HEK293T (cell line): ENCODE results near the gene KCNK10.

Experiments
- CTCF ChIA-PET: fragments of 350-600 bp; formaldehyde crosslinking; extraction: SDS; loops from one replicate; lab custom pipeline; 2021; ENCODE audit warnings: antibody characterized with exemption, inconsistent platforms; lab: Yijun Ruan, JAX
- POLR2A ChIA-PET: fragments of 350-600 bp; formaldehyde crosslinking; extraction: SDS; loops from one replicate; lab custom pipeline; 2020; ENCODE audit warnings: antibody characterized with exemption, inconsistent platforms; lab: Yijun Ruan, JAX
- DNase-seq: peaks from one replicate; pipeline ENCODE4 v3.0.0; 2012; ENCODE audit warnings: mixed read lengths; ENCODE audit errors: extremely low spot score
- ARNT ChIP-seq: fragments of 450-650 bp; IDR thresholded peaks from 2 replicates; pipeline ENCODE4 v1.6.1; 2017; ENCODE audit warnings: mild to moderate bottlenecking
- BHLHE40 ChIP-seq: fragments of 450-650 bp; IDR thresholded peaks from 2 replicates; pipeline ENCODE4 v1.6.1; 2016; ENCODE audit warnings: mild to moderate bottlenecking, moderate library complexity, borderline replicate concordance
- CTBP1 ChIP-seq: fragments of 450-650 bp; IDR thresholded peaks from 2 replicates; pipeline ENCODE4 v1.6.1; 2016; ENCODE audit warnings: borderline replicate concordance
- ELF4 ChIP-seq: fragments of 450-650 bp; IDR thresholded peaks from 2 replicates; pipeline ENCODE4 v1.6.1; 2017; ENCODE audit warnings: antibody characterized with exemption
- FOXA1 ChIP-seq: fragments of 450-650 bp; IDR thresholded peaks from 2 replicates; pipeline ENCODE4 v1.6.1; 2016; ENCODE audit warnings: mild to moderate bottlenecking
- FOXK2 ChIP-seq: fragments of 450-650 bp; IDR thresholded peaks from 2 replicates; pipeline ENCODE4 v1.6.1; 2016; ENCODE audit warnings: mild to moderate bottlenecking
- FOXM1 ChIP-seq: fragments of 450-650 bp; IDR thresholded peaks from 2 replicates; pipeline ENCODE4 v1.6.1; 2017; ENCODE audit warnings: mild to moderate bottlenecking, borderline replicate concordance
- HDGF ChIP-seq: fragments of 450-650 bp; IDR thresholded peaks from 2 replicates; pipeline ENCODE4 v1.6.1; 2017; ENCODE audit warnings: antibody characterized with exemption, borderline replicate concordance
- L3MBTL2 ChIP-seq: fragments of 450-650 bp; conservative IDR thresholded peaks from 2 replicates; pipeline ENCODE4 v1.6.1; 2016; ENCODE audit warnings: mild to moderate bottlenecking
- LEF1 ChIP-seq: fragments of 450-650 bp; IDR thresholded peaks from 2 replicates; pipeline ENCODE4 v1.6.1; 2017; ENCODE audit warnings: mild to moderate bottlenecking, borderline replicate concordance
- NFRKB ChIP-seq: fragments of 450-650 bp; IDR thresholded peaks from 2 replicates; pipeline ENCODE4 v1.6.1; 2016; ENCODE audit warnings: mild to moderate bottlenecking, moderate library complexity
- PKNOX1 ChIP-seq: fragments of 450-650 bp; IDR thresholded peaks from 2 replicates; pipeline ENCODE4 v1.6.1; 2016
- SP1 ChIP-seq: fragments of 450-650 bp; IDR thresholded peaks from 2 replicates; pipeline ENCODE4 v1.6.1; 2017
- SUZ12 ChIP-seq: fragments of 450-650 bp; IDR thresholded peaks from 2 replicates; pipeline ENCODE4 v1.6.1; 2016; ENCODE audit warnings: mild to moderate bottlenecking
- TARDBP ChIP-seq: fragments of 450-650 bp; IDR thresholded peaks from 2 replicates; pipeline ENCODE4 v1.6.1; 2016
- ZNF384 ChIP-seq: fragments of 450-650 bp; IDR thresholded peaks from 2 replicates; pipeline ENCODE4 v1.6.1; 2016

The KCNK10 gene

GRCh38 chr14:88249266-88249665 lies 73.8 kb downstream of the KCNK10 start:
- ChIA-PET CTCF (interaction anchor here (0.6 kb wide), 1 partner anchor 68 kb away, joined by 5 read pairs; no protein-coding TSS in a partner anchor), POLR2A (no interaction called here)
- no peak for DNase-seq
- TF ChIP-seq FOXK2, result no peak
- TF ChIP-seq TARDBP, result no peak
- no peak for TF ChIP-seq ARNT
- no peak for TF ChIP-seq L3MBTL2
- TF ChIP-seq PKNOX1, result no peak
- TF ChIP-seq SUZ12, result no peak
- TF ChIP-seq CTBP1, result no peak
- no peak for TF ChIP-seq ZNF384
- no peak for TF ChIP-seq FOXM1
- TF ChIP-seq SP1, result no peak
- TF ChIP-seq NFRKB, result no peak
- TF ChIP-seq HDGF, result no peak
- no peak for TF ChIP-seq BHLHE40
- TF ChIP-seq ELF4, result no peak
- TF ChIP-seq LEF1, result no peak
- TF ChIP-seq FOXA1, result no peak

GRCh38 chr14:88248606-88249005 lies 74.5 kb downstream of the KCNK10 start:
- DNase-seq, result no peak
- TF ChIP-seq HDGF (no peak), SUZ12 (no peak), FOXA1 (no peak), ELF4 (no peak), FOXM1 (no peak), LEF1 (no peak), PKNOX1 (no peak), SP1 (no peak), NFRKB (no peak), ARNT (no peak), ZNF384 (no peak), FOXK2 (no peak), TARDBP (no peak), L3MBTL2 (no peak), CTBP1 (no peak), BHLHE40 (no peak)
- ChIA-PET POLR2A (no interaction called here), CTCF (interaction anchor here (0.6 kb wide), 1 partner anchor 67 kb away, joined by 5 read pairs; no protein-coding TSS in a partner anchor)

GRCh38 chr14:88247228-88247627 lies 75.8 kb downstream of the KCNK10 start:
- CTCF ChIA-PET, result no interaction called here
- POLR2A ChIA-PET, result no interaction called here
- DNase-seq, result no peak
- TF ChIP-seq CTBP1, result no peak
- TF ChIP-seq LEF1, result no peak
- TF ChIP-seq ELF4, result no peak
- no peak for TF ChIP-seq ARNT
- TF ChIP-seq PKNOX1, result no peak
- TF ChIP-seq SUZ12, result no peak
- no peak for TF ChIP-seq FOXM1

GRCh38 chr14:88245321-88245720 lies 77.7 kb downstream of the KCNK10 start:
- POLR2A ChIA-PET, result interaction anchor here (1.0 kb wide), 1 partner anchor 9 kb away, joined by 3 read pairs; no protein-coding TSS in a partner anchor
- no peak for DNase-seq
- CTCF ChIA-PET, result interaction anchor here (0.6 to 2.4 kb wide), 4 partner anchors 11 to 219 kb away, joined by 3 to 5 read pairs (median 4); no protein-coding TSS in a partner anchor
- TF ChIP-seq PKNOX1 (peak; percentile 63), BHLHE40 (no peak)

- POLR2A ChIA-PET, result no interaction called here
- DNase-seq, result no peak
- CTCF ChIA-PET, result interaction anchor here (2.4 kb wide), 1 partner anchor 10 kb away, joined by 5 read pairs; no protein-coding TSS in a partner anchor
These were observed 79.1 kb downstream of the KCNK10 start for GRCh38 chr14:88243946-88244345.

More at GRCh38 chr14:88243946-88244345, 79.1 kb downstream of the KCNK10 start:
- TF ChIP-seq ARNT (no peak), FOXA1 (no peak), SUZ12 (no peak), BHLHE40 (no peak), L3MBTL2 (no peak), HDGF (no peak), ELF4 (no peak), SP1 (no peak), TARDBP (no peak), CTBP1 (no peak), NFRKB (no peak), PKNOX1 (no peak)
